ENCODE measurements around the gene PDCD7. TPM values are rescaled to one million over a fixed set of nuclear protein-coding genes. Genes with fewer than 3 reads are reported as not detected.

The PDCD7 gene
- total RNA-seq, 2 donors from 2014 or later, result 8.9 to 13.3 TPM

DNA sequence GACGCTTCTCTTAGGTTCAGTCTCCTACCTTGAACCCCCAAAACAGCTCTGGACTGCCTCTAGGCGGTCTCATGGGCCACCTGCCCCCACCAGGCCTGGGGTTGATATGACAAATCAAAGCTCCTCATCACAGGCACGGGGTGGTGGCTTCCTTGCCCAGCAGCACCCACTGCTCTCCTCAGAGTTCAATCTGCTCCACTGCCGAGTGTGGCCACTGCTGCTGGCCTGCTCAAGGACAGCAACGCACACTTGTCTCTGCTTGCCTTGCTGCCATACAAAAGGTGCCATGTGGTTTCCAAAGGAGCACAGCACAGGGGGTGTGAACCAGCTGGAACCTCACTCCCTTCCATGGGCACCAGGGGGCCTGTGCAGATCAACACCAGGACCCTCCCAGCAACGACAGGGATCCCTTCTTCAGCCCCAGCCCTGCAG is 46.9 kb downstream of the PDCD7 start:
- TF ChIP-seq CTCF (IDR thresholded peaks at IDR 0.05), result no peak
- Histone ChIP-seq H3K27me3 (no peaks in the 10 kb centered on the region), H3K36me3 (no peaks in the 10 kb centered on the region), H3K27ac (peak overlapping the region; percentile 80 to 98), H3K9me3 (no peaks in the 10 kb centered on the region), H3K4me1 (peaks cover 0 to 84% of the 10 kb centered on the region in 2 donors), H3K4me3 (no peak overlapping the region)
- no peak for DNase-seq (ENCODE audit: low spot score)

DNA sequence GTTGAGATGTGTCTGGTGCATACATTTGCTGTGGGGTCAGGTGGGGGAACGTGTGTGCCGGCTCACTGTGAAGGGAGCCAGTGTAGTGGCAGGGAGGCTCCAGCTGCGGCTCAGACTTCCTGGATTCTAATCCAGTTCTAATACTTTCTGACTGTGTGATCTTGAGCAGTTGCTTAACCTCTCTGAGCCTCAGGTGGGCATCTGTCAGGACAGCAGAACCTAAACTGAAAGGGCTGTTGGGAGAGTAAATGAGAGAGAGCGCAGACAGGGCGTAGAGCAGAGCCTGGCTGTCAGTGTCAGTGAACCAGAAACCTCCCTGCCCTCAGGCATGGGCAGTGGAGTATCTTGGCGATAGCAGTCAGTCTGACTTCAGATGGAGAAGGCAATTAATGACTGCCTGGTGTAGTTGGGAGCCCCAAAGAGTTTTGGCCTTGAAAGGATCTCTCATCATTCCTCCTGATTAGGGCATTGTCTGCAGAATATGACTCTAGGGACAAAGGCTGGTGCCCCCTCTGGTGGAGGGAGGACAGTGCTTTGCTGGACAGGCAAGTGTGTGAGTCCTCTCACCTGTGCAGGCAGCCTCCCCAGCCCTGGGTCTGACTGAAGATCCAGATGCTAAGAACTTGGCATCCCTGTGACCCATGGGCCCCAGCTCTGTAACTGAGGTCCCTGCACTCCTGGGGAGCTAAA is 47.5 kb downstream of the PDCD7 start:
- peak in 1 of 2 donors; percentile 58 for TF ChIP-seq CTCF (IDR thresholded peaks at IDR 0.05)
- no peaks in the 10 kb centered on the region for H3K9me3 ChIP-seq
- no peak for DNase-seq (ENCODE audit: low spot score)
- H3K4me3 ChIP-seq, result no peak overlapping the region
- peaks cover 0 to 90% of the 10 kb centered on the region in 2 donors for H3K4me1 ChIP-seq
- H3K27ac ChIP-seq, result peak overlapping the region; percentile 80 to 98
- H3K27me3 ChIP-seq, result no peaks in the 10 kb centered on the region
- H3K36me3 ChIP-seq, result no peaks in the 10 kb centered on the region

DNA sequence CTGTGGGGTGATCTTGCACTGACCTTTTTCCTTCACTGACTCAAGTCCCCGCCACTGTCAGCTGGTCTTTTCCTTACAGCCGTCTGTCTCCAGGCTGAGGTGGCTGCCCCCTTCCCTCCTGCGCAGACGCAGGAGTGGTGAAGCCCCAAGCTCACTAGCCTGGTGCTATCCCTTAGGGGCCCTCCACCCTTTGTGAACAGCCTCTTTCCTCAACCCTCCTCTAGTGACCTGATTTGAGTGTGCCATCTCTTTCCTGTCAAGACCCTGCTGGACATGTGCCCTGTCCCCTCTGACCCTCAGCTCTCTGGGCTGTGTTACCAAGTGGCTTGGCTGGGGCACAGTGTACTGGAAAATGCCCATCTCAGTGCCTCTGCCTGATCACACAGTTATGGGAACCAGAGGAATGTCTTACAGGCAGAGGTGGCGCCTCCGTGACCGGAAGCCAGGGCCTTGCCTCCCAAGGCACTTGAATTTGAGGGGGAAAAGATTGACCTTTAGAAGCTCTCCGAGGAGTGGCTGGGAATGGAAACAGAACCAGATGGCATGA is 48.3 kb downstream of the PDCD7 start:
- H3K4me1 ChIP-seq, result peaks cover 0 to 92% of the 10 kb centered on the region in 2 donors
- no peak for TF ChIP-seq CTCF (IDR thresholded peaks at IDR 0.05)
- no peaks in the 10 kb centered on the region for H3K9me3 ChIP-seq
- H3K27me3 ChIP-seq, result no peaks in the 10 kb centered on the region
- no peak overlapping the region for H3K4me3 ChIP-seq
- H3K36me3 ChIP-seq, result no peaks in the 10 kb centered on the region
- peak overlapping the region; percentile 80 to 98 for H3K27ac ChIP-seq
- DNase-seq (ENCODE audit: low spot score), result no peak

- Histone ChIP-seq H3K4me1 (peaks cover 0 to 85% of the 10 kb centered on the region in 2 donors), H3K4me3 (no peak overlapping the region), H3K36me3 (no peaks in the 10 kb centered on the region), H3K9me3 (no peaks in the 10 kb centered on the region), H3K27ac (peak overlapping the region; percentile 80 to 98), H3K27me3 (no peaks in the 10 kb centered on the region)
- no peak for DNase-seq (ENCODE audit: low spot score)
- no peak for TF ChIP-seq CTCF (IDR thresholded peaks at IDR 0.05)
Measured at GRCh38 chr15:65084500-65085206, 49.0 kb downstream of the PDCD7 start.

- H3K4me1 ChIP-seq, result peaks cover 0 to 72% of the 10 kb centered on the region in 2 donors
- H3K27ac ChIP-seq, result peak overlapping the region in 1 of 2 donors; percentile 98
- H3K36me3 ChIP-seq, result no peaks in the 10 kb centered on the region
- no peaks in the 10 kb centered on the region for H3K27me3 ChIP-seq
- peak in 1 of 2 donors; percentile 54 for TF ChIP-seq CTCF (IDR thresholded peaks at IDR 0.05)
- no peaks in the 10 kb centered on the region for H3K9me3 ChIP-seq
- H3K4me3 ChIP-seq, result no peak overlapping the region
- DNase-seq (ENCODE audit: low spot score), result no peak
Measured at GRCh38 chr15:65083262-65083701, 50.3 kb downstream of the PDCD7 start.

Data from right atrium auricular region (tissue), 2 donors.